ENCODE results near the gene JUP. TPM values are rescaled to one million over a fixed set of nuclear protein-coding genes. Genes with fewer than 3 reads are reported as not detected.

Gene JUP
- total and polyA plus RNA-seq, 2 of the 4 experiments (the other 2 are of a cell fraction), result 12.9 to 27.3 TPM

DNA sequence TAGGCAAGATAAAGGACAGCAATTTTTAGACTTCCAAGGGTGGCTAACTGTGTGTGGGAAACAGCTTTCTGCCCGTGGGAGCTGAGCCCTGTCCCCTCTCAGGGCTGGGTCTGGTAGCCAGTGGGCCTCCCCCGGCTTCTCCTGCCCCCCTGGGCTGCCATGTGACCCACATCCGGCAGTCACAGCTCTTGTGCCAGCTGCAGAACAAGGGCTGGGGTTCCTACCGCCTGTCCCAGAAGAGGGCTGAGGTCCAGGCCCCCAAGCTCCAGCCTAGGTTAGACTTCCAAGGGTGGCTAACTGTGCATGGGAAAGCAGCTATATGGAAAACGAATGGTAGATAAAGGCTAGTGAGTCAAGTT is 68.2 kb downstream of the JUP start:
- H2AFZ ChIP-seq (replicated peaks; ENCODE audit: low read length, poor library complexity), result no peak overlapping the region
- no peak overlapping the region for H3K9ac ChIP-seq (ENCODE audit: low read depth, low read length)
- no TSS peak for BruUV-seq (replicated peaks)

More for the DNA sequence above, 68.2 kb downstream of the JUP start:
- H2BK5ac ChIP-seq (ENCODE audit: low read depth, low read length, poor library complexity, severe bottlenecking), result no peak overlapping the region
- no peak overlapping the region for H3K56ac ChIP-seq (ENCODE audit: extremely low read depth, insufficient read depth, low read length)
- H2BK20ac ChIP-seq (ENCODE audit: low read depth, low read length), result no peak overlapping the region
- H3K9me3 ChIP-seq (ENCODE audit: control insufficient read depth, insufficient read depth, low read length), result no peaks in the 10 kb centered on the region
- DNase-seq (no peak), ATAC-seq (ENCODE audit: low read depth) (no peak)
- no peak overlapping the region for H2BK15ac ChIP-seq (ENCODE audit: low read depth, low read length)
- no peak overlapping the region for H3K23ac ChIP-seq (ENCODE audit: low read depth, low read length)
- peaks cover 27% of the 10 kb centered on the region for H3K27me3 ChIP-seq (ENCODE audit: control insufficient read depth, insufficient read depth, low read length)
- no peak overlapping the region for H2AK9ac ChIP-seq (replicated peaks; ENCODE audit: low read depth, low read length, poor library complexity)
- H3K18ac ChIP-seq (ENCODE audit: low read depth, low read length), result no peak overlapping the region
- H2BK120ac ChIP-seq (ENCODE audit: low read depth, low read length), result no peak overlapping the region
- TF ChIP-seq BHLHE40 (IDR thresholded peaks at IDR 0.05; ENCODE audit: low read depth, low read length), result no peak
- H4K5ac ChIP-seq (ENCODE audit: low read depth, low read length), result no peak overlapping the region
- POLR2A ChIA-PET (ENCODE audit: unreplicated experiment), result no interaction called here
- in situ Hi-C loops (cut with MboI; ENCODE audit: low sequenced_read_pairs), result no loop called here
- H3K9me1 ChIP-seq (ENCODE audit: insufficient read depth, low read length), result no peaks in the 10 kb centered on the region; the same call in 1 of the 2 replicates
- 65% methylated on average over 2 of the region's 5 CpGs; no CpG with 5 or more reads in 1 of the 2 experiments for WGBS, 2 experiments (ENCODE audit: extremely low coverage in 2 of 2, insufficient read length in 1 of 2)
- H3K4me1 ChIP-seq (ENCODE audit: control insufficient read depth, insufficient read depth, low read length), result 0 out of 2 replicates have a peak, but pooled peaks cover 2% of the 10 kb centered on the region
- no peak overlapping the region for H3K4me2 ChIP-seq (ENCODE audit: low read depth, low read length)
- dilution Hi-C loops (cut with HindIII; ENCODE audit: low sequenced_read_pairs, unreplicated experiment), result no loop called here
- intact Hi-C loops (cut with micrococcal nuclease), result no loop called here
- no peaks in the 10 kb centered on the region for H4K20me1 ChIP-seq (ENCODE audit: insufficient read depth, low read length)
- no peak overlapping the region for H3K14ac ChIP-seq (replicated peaks; ENCODE audit: low read depth, low read length)
- H4K8ac ChIP-seq (ENCODE audit: low read depth in 2 of 2, low read length in 2 of 2), result no peak overlapping the region
- no peaks in the 10 kb centered on the region for H3K79me1 ChIP-seq (ENCODE audit: low read depth in 1 of 2, low read length in 2 of 2)
- H4K91ac ChIP-seq (ENCODE audit: insufficient read depth, low read depth, low read length), result no peak overlapping the region
- H3K4me3 ChIP-seq (ENCODE audit: insufficient read depth, low read depth, low read length), result no peak overlapping the region
- no peak overlapping the region for H3K27ac ChIP-seq (ENCODE audit: insufficient read depth, low read length)
- no peak overlapping the region for H2AK5ac ChIP-seq (ENCODE audit: low read depth, low read length)
- CTCF ChIA-PET, result no interaction called here
- H3K36me3 ChIP-seq (ENCODE audit: control insufficient read depth, insufficient read depth, low read length), result no peaks in the 10 kb centered on the region
- no peak overlapping the region for H3K4ac ChIP-seq (ENCODE audit: low read depth, low read length)
